DND-41 (cell line): ENCODE data around the gene KCNQ5.

Experiments
- ATAC-seq: fragments of 200-7000 bp; cut with Tn5 transposase; 3 replicates; pipeline ENCODE4 v1.9.1; 2021; ENCODE audit warnings: low read depth; ENCODE audit not compliant: insufficient read depth
- DNase-seq: peaks from one replicate; pipeline ENCODE4 v3.0.0-alpha.2; 2020
- H2AFZ ChIP-seq: 2 replicates; pipeline ENCODE4 v1.6.0; 2012; ENCODE audit warnings: low read depth, low read length
- H3K27ac ChIP-seq: 2 replicates; pipeline ENCODE4 v1.5.1; 2012; ENCODE audit warnings: low read length, inconsistent platforms
- H3K27me3 ChIP-seq: fragments of 200-600 bp; sonication (generic); 2 replicates; pipeline ENCODE4 v1.6.0; 2012; ENCODE audit warnings: low read length, mild to moderate bottlenecking, inconsistent platforms; ENCODE audit not compliant: insufficient read depth, poor library complexity
- H3K36me3 ChIP-seq: 2 replicates; pipeline ENCODE4 v1.5.1; 2012; ENCODE audit warnings: low read length, inconsistent platforms; ENCODE audit not compliant: insufficient read depth
- H3K4me1 ChIP-seq: 2 replicates; pipeline ENCODE4 v1.5.1; 2012; ENCODE audit warnings: mild to moderate bottlenecking, low read length; ENCODE audit not compliant: insufficient read depth
- H3K4me2 ChIP-seq: 2 replicates; pipeline ENCODE4 v1.6.0; 2012; ENCODE audit warnings: mild to moderate bottlenecking, moderate library complexity, low read length, inconsistent platforms; ENCODE audit not compliant: insufficient read depth
- H3K4me3 ChIP-seq, 2 experiments: fragments of 200-600 bp in 1 of 2; shearing (Covaris generic) in 1 of 2; 2 replicates each; pipeline ENCODE4 v1.5.1; 2012 to 2016; ENCODE audit warnings: inconsistent platforms in 2 of 2, low read length in 2 of 2, mild to moderate bottlenecking in 2 of 2, low read depth in 1 of 2, moderate library complexity in 1 of 2
- H3K79me2 ChIP-seq: 2 replicates; pipeline ENCODE4 v1.6.0; 2012; ENCODE audit warnings: low read length, inconsistent platforms; ENCODE audit not compliant: insufficient read depth
- H3K9ac ChIP-seq: 2 replicates; pipeline ENCODE4 v1.6.0; 2012; ENCODE audit warnings: low read depth, mild to moderate bottlenecking, inconsistent platforms, low read length, moderate library complexity
- H3K9me3 ChIP-seq: 2 replicates; pipeline ENCODE4 v1.5.1; 2012; ENCODE audit warnings: low read length, moderate library complexity, mild to moderate bottlenecking, inconsistent platforms; ENCODE audit not compliant: insufficient read depth, severe bottlenecking
- H4K20me1 ChIP-seq: 2 replicates; pipeline ENCODE4 v1.6.0; 2012; ENCODE audit warnings: low read length; ENCODE audit not compliant: insufficient read depth
- EZH2 ChIP-seq: IDR thresholded peaks from 3 replicates; pipeline ENCODE4 v1.6.1; 2012; ENCODE audit warnings: borderline replicate concordance, low read depth, mild to moderate bottlenecking, moderate library complexity, low read length, inconsistent platforms; ENCODE audit not compliant: severe bottlenecking
- TF ChIP-seq, protein P1 (sequence below): IDR thresholded peaks from 2 replicates; pipeline ENCODE4 v1.5.1; 2012; ENCODE audit warnings: borderline replicate concordance, low read length, moderate library complexity, mild to moderate bottlenecking; ENCODE audit not compliant: poor library complexity, severe bottlenecking; ENCODE audit errors: extremely low read depth

KCNQ5 gene

DNA sequence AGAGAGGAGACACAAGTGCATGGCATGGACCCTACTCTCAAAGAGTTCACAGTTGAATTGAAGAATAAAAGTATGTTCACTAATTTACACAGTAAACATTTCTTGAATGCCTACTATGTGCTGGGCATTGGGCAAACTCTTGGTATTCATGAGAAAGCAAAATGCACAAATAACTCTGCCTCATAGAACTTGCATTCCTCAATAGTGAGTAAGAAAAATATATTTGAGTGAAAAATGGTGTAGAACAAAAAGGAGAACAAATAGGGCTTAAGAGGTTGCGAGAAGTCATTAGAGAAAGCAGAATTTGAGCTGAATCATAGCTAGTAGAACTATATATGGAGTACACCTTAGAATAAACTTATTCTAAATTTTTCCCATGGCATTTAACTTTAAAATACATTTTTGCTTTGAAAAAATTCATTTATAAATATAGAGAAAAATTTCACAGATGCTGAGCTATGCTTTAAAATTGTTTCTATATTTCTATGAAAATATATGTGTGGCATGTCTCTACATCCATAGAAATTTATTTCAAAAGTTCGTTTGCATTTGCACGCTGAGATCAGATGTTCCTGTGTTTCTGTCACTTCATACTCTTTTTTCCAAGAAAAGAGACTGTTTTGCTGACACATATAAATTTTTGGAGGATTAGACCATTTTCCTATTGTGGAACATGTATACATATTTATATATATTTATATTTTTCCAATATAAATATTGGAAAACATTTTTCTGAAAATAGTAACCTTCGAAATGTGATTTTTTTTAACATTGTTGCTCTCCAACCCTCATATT, 236.1 kb downstream of the KCNQ5 start:
- H2AFZ ChIP-seq: no peak overlapping the region
- H4K20me1 ChIP-seq: no peaks in the 10 kb centered on the region
- ATAC-seq: no peak
- no peaks in the 10 kb centered on the region for H3K9me3 ChIP-seq
- no peaks in the 10 kb centered on the region for H3K27me3 ChIP-seq
- no peak for DNase-seq
- H3K4me2 ChIP-seq: no peak overlapping the region
- H3K36me3 ChIP-seq: no peaks in the 10 kb centered on the region
- no peak overlapping the region for H3K9ac ChIP-seq
- no peak for TF ChIP-seq EZH2
- TF ChIP-seq, protein P1, sequence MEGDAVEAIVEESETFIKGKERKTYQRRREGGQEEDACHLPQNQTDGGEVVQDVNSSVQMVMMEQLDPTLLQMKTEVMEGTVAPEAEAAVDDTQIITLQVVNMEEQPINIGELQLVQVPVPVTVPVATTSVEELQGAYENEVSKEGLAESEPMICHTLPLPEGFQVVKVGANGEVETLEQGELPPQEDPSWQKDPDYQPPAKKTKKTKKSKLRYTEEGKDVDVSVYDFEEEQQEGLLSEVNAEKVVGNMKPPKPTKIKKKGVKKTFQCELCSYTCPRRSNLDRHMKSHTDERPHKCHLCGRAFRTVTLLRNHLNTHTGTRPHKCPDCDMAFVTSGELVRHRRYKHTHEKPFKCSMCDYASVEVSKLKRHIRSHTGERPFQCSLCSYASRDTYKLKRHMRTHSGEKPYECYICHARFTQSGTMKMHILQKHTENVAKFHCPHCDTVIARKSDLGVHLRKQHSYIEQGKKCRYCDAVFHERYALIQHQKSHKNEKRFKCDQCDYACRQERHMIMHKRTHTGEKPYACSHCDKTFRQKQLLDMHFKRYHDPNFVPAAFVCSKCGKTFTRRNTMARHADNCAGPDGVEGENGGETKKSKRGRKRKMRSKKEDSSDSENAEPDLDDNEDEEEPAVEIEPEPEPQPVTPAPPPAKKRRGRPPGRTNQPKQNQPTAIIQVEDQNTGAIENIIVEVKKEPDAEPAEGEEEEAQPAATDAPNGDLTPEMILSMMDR: no peak
- no peak overlapping the region for H3K27ac ChIP-seq
- no peaks in the 10 kb centered on the region for H3K4me1 ChIP-seq
- H3K79me2 ChIP-seq: no peaks in the 10 kb centered on the region
- H3K4me3 ChIP-seq: no peak overlapping the region

DNA sequence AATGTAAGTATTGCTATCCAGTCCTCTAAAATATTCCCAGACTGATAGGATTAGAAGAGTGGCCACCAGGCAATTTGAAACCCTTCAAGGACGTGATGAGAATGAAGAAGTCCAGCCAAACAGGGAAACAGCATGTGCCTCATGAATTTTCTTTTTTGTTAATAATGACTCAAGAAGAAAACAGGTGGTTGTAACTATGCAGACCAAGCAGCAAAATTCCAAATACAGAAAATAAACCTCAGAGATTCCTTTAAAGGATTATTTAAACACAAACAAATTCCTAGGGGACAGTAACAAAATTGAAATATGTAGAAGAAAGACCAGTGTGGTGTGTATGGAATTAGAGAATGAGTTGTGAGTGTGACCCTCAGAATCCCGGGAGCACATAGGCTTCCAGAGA, 239.2 kb downstream of the KCNQ5 start:
- Histone ChIP-seq H3K79me2 (no peaks in the 10 kb centered on the region), H3K27ac (no peak overlapping the region), H3K4me2 (no peak overlapping the region), H4K20me1 (no peaks in the 10 kb centered on the region), H2AFZ (no peak overlapping the region), H3K27me3 (no peaks in the 10 kb centered on the region), H3K36me3 (no peaks in the 10 kb centered on the region), H3K4me3 (no peak overlapping the region), H3K9me3 (no peaks in the 10 kb centered on the region), H3K4me1 (no peaks in the 10 kb centered on the region), H3K9ac (no peak overlapping the region)
- ATAC-seq (no peak), DNase-seq (no peak)
- TF ChIP-seq, protein P1: no peak
- no peak for TF ChIP-seq EZH2

DNA sequence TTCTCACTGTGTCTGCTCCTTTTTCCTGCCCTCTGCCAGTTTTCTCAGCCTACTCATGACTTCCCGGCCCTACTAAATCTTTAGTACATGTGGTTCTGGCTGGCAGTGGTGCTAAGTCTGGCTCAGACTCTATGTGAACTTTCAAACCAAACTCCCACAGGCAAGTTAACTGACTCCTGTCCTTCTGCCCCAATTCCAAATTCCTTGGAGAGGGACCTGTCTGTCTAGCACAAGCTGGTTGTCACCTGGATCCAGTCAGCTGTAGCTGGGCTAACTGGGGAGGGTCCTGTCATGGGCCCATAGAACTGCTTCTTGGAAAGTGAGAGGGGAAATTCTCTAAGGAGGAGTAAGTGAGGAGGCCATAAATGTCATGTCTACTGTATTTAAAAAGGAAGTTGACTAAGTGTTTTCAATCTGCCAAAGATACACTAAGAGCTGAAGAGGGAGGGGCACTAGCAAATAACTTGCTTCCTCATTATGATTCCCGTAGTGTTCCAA, 240.1 kb downstream of the KCNQ5 start:
- Histone ChIP-seq H3K9ac (no peak overlapping the region), H3K9me3 (no peaks in the 10 kb centered on the region), H4K20me1 (no peaks in the 10 kb centered on the region), H3K4me3 (no peak overlapping the region), H3K4me1 (no peaks in the 10 kb centered on the region), H2AFZ (no peak overlapping the region), H3K27ac (no peak overlapping the region), H3K36me3 (no peaks in the 10 kb centered on the region), H3K4me2 (no peak overlapping the region), H3K27me3 (no peaks in the 10 kb centered on the region), H3K79me2 (no peaks in the 10 kb centered on the region)
- no peak for DNase-seq
- TF ChIP-seq, protein P1: no peak
- no peak for TF ChIP-seq EZH2
- ATAC-seq: no peak; the same call in 2 of the 3 replicates
